Stimulated activated CD8-positive, alpha-beta memory T cell treated with anti-CD3 and anti-CD28 coated beads, Interleukin-2, amount 100 ng/mL, for 1 hour (primary cell): ENCODE data around the gene RBBP4.

Source experiments
- DNase-seq, 2 donors: peaks; one replicate each; pipeline ENCODE4 v3.0.0-alpha.2; 2020; ENCODE audit warnings: low read depth in 2 of 2

Gene RBBP4

DNA sequence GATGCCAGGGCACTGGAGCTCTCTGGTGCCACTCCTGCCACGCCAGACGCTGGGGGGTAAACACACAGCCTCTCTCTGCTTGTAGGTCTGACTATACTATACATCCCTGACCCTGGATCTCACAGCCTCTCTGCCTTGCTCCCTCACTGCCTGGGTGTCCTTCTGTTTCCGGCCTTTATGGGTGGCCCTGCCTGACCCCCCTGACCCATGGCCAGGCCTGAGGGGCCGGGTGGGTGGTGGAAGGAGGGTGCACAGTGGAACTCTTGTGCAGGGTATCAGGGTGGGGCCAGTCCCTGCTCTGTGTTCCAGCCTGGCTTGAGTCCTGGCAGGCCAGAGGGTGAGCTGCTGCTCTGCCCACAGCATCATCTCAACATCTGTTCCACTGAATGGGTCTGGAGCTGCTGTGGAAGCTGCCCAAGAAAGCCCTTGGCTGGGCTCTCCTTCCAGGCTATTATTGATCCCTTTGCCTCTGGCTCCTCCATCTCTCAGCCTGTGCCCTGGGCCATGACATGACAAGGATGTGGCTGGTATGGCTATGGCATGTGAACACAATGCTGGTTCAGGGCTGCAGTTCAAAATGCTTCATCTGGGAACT, 68.8 kb downstream of the RBBP4 start:
- DNase-seq: no peak

- no peak for DNase-seq
Measured at GRCh38 chr1:32724678-32725614, 73.9 kb downstream of the RBBP4 start.

GRCh38 chr1:32725615-32725982, 74.6 kb downstream of the RBBP4 start:
- DNase-seq: no peak

DNA sequence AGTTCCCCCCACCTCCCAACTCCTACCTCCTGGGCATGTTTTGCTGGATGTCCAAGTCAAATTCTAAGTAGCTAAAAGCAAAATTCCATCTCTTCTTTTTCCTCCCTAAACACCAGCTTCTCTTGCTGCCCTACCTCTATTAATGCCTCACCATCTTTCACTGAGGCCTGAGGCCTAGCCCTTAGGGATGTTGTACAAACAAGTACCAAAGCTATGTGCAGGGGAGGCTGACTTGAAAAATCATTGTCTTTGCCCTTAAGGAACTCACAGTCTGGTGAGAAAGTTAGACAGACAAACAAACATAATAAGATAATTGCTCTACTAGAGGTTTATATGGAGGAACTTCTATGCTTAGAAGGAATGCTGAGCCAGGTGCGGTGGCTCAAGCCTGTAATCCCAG, 76.9 kb downstream of the RBBP4 start:
- DNase-seq: no peak

GRCh38 chr1:32728413-32729077, 77.5 kb downstream of the RBBP4 start:
- DNase-seq: no peak

- DNase-seq: no peak
Measured at GRCh38 chr1:32729254-32730046, 78.4 kb downstream of the RBBP4 start.

GRCh38 chr1:32733582-32734321, 82.7 kb downstream of the RBBP4 start:
- DNase-seq: no peak
